Esophagus mucosa (tissue), 1 donor: ENCODE results near the gene GNG13. TPM values are rescaled to one million over a fixed set of nuclear protein-coding genes. Genes with fewer than 3 reads are reported as not detected.
"Not testable (repeated sequence)": the region's sequence is repeated elsewhere in the genome, so short reads cannot be mapped to it uniquely, and the experiment has no call there.

Source experiments
- ATAC-seq: fragments of 200-7000 bp; cut with Tn5 transposase; one replicate; pipeline ENCODE4 v1.9.1; 2020
- total RNA-seq: library from RNA; stranded (reverse); gene quantifications from one replicate; pipeline ENCODE4 v1.2.4, GENCODE V29; 2023
- donor health status: DM: yes; HTN: yes; CAD: no.

The GNG13 gene
- total RNA-seq, 1 donor from 2014 or later = not detected

GRCh38 chr16:760545-761343 lies 39.8 kb downstream of the GNG13 start, which contains the start of gene MSLN:
Gene MSLN (plus strand): TSS chr16:760734. CDS start chr16:762681, 1,947 bp downstream.
- ATAC-seq = peak; percentile 64

- no peak for ATAC-seq
Observed at GRCh38 chr16:760065-760464, 40.5 kb downstream of the GNG13 start.

GRCh38 chr16:759110-759910 lies 41.2 kb downstream of the GNG13 start:
- peak; percentile 61 for ATAC-seq

- peak; percentile 58 for ATAC-seq
Observed at GRCh38 chr16:756428-756827, 44.1 kb downstream of the GNG13 start.

GRCh38 chr16:754656-755055 lies 45.9 kb downstream of the GNG13 start:
- no peak for ATAC-seq

GRCh38 chr16:754121-754607 lies 46.4 kb downstream of the GNG13 start:
- not testable (repeated sequence) for ATAC-seq

GRCh38 chr16:752007-752312 lies 48.6 kb downstream of the GNG13 start:
- no peak for ATAC-seq

- peak; percentile 12 for ATAC-seq
Observed at GRCh38 chr16:751152-752006, 49.2 kb downstream of the GNG13 start.

- no peak for ATAC-seq
Observed at GRCh38 chr16:750485-750884, 50.0 kb downstream of the GNG13 start.

GRCh38 chr16:749010-749409 lies 51.5 kb downstream of the GNG13 start:
- no peak for ATAC-seq

Other genes starting within 250 kb of the GNG13 start
- not detected for gene PRR35, start 240.3 kb downstream of the GNG13 start, total RNA-seq
- gene NHLRC4, start 233.7 kb downstream of the GNG13 start, total RNA-seq = 0.12 TPM
- gene PIGQ, start 230.8 kb downstream of the GNG13 start, total RNA-seq = 21.0 TPM
- gene RAB40C, start 210.7 kb downstream of the GNG13 start, total RNA-seq = 15.5 TPM
- gene WFIKKN1, start 169.7 kb downstream of the GNG13 start, total RNA-seq = 0.08 TPM
- gene METTL26, start 164.4 kb downstream of the GNG13 start, total RNA-seq = 40.2 TPM
- gene MCRIP2, start 158.9 kb downstream of the GNG13 start, total RNA-seq = 20.3 TPM
- 17.9 TPM for gene WDR90, start 151.4 kb downstream of the GNG13 start, total RNA-seq
- 58.7 TPM for gene RHOT2, start 132.6 kb downstream of the GNG13 start, total RNA-seq
- 1.0 TPM for gene RHBDL1, start 125.1 kb downstream of the GNG13 start, total RNA-seq
- gene STUB1, start 120.3 kb downstream of the GNG13 start, total RNA-seq = 87.5 TPM
- 31.7 TPM for gene JMJD8, start 116.4 kb downstream of the GNG13 start, total RNA-seq
- gene WDR24, start 110.3 kb downstream of the GNG13 start, total RNA-seq = 7.4 TPM
- 15.1 TPM for gene FBXL16, start 94.9 kb downstream of the GNG13 start, total RNA-seq
- gene METRN, start 85.6 kb downstream of the GNG13 start, total RNA-seq = 9.6 TPM
- 24.1 TPM for gene ANTKMT, start 79.6 kb downstream of the GNG13 start, total RNA-seq
- gene CCDC78, start 74.3 kb downstream of the GNG13 start, total RNA-seq = 0.40 TPM
- 2.7 TPM for gene HAGHL, start 73.6 kb downstream of the GNG13 start, total RNA-seq
- gene CIAO3, start 59.7 kb downstream of the GNG13 start, total RNA-seq = 18.1 TPM
- gene MSLN, start 40.0 kb downstream of the GNG13 start, total RNA-seq = 2.8 TPM
- 14.4 TPM for gene RPUSD1, start 12.4 kb downstream of the GNG13 start, total RNA-seq
- gene CHTF18, start 12.1 kb downstream of the GNG13 start, total RNA-seq = 20.2 TPM
- gene LMF1, start 170.2 kb upstream of the GNG13 start, total RNA-seq = 11.4 TPM
- gene SOX8, start 181.0 kb upstream of the GNG13 start, total RNA-seq = 0.16 TPM